HepG2 (cell line): Measurements from ENCODE around the gene NUBP2. TPM values are rescaled to one million over a fixed set of nuclear protein-coding genes. Genes with fewer than 3 reads are reported as not detected.
A peak's percentile ranks its signal among the peaks of the same experiment; 100 is the strongest.

Source experiments
- CENPBD1 ChIP-seq: sonication (generic); formaldehyde crosslinking; IDR thresholded peaks from 2 replicates; pipeline ENCODE4 v1.8.0; 2022; ENCODE audit warnings: missing genetic modification reagents, low read depth, mild to moderate bottlenecking, borderline replicate concordance
- RBM39 ChIP-seq: fragments of 200-400 bp; formaldehyde crosslinking; IDR thresholded peaks from one replicate; pipeline ENCODE4 v1.6.1; 2018; ENCODE audit warnings: antibody characterized with exemption, mild to moderate bottlenecking, low read depth, low read length; ENCODE audit not compliant: poor library complexity, severe bottlenecking
- SRSF1 ChIP-seq: fragments of 200-400 bp; formaldehyde crosslinking; optimal IDR thresholded peaks from 2 replicates; pipeline ENCODE3; 2017; ENCODE audit warnings: mild to moderate bottlenecking, low read depth, low read length, moderate library complexity
- SRSF9 ChIP-seq: fragments of 200-400 bp; formaldehyde crosslinking; IDR thresholded peaks from 2 replicates; pipeline ENCODE4 v1.6.1; 2018; ENCODE audit warnings: borderline replicate concordance, mild to moderate bottlenecking, low read depth, low read length; ENCODE audit not compliant: insufficient read depth, poor library complexity, severe bottlenecking
- ZBTB3 ChIP-seq: sonication (generic); formaldehyde crosslinking; IDR thresholded peaks from 2 replicates; pipeline ENCODE4 v1.4.0; 2020; ENCODE audit warnings: low read depth, mild to moderate bottlenecking, moderate library complexity, missing genetic modification reagents, borderline replicate concordance
- polyA plus RNA-seq, 8 experiments: library from polyadenylated mRNA; depleted of rRNA in 3 of 8; stranded (reverse) in 7 of 8; unstranded in 1 of 8; fragments of >200 nt; fragmentation: Illumina TruSeq in 4 of 8; extraction: Trizol in 4 of 8; gene quantifications; 2 replicates each; pipeline versions ENCODE4 v1.2.1 to v1.2.3, GENCODE V29; 2011 to 2016; ENCODE audit warnings: low read depth in 4 of 8, missing spikeins in 1 of 8, mixed read lengths in 1 of 8; ENCODE audit not compliant: insufficient read depth in 1 of 8
- total RNA-seq, 5 experiments: library from RNA; depleted of rRNA; stranded (reverse); fragments of >200 nt; fragmentation: Illumina TruSeq; extraction: Trizol; gene quantifications; 2 replicates each; pipeline ENCODE4 v1.2.3, GENCODE V29; 2016; ENCODE audit warnings: low read depth in 1 of 5
- TF ChIP-seq, protein P1 (sequence below): sonication (generic); formaldehyde crosslinking; IDR thresholded peaks from 2 replicates; pipeline ENCODE4 v1.8.1; 2022; ENCODE audit warnings: low read depth, mild to moderate bottlenecking, missing genetic modification reagents
- TF ChIP-seq, protein P2 (sequence below): sonication (generic); formaldehyde crosslinking; IDR thresholded peaks from 2 replicates; pipeline ENCODE4 v1.4.0; 2020; ENCODE audit warnings: missing genetic modification reagents
- TF ChIP-seq, protein P3 (sequence below): sonication (generic); formaldehyde crosslinking; IDR thresholded peaks from 2 replicates; pipeline ENCODE4 v1.4.0; 2020; ENCODE audit warnings: low read depth, mild to moderate bottlenecking, missing genetic modification reagents
- TF ChIP-seq, protein P4 (sequence below): sonication (generic); formaldehyde crosslinking; IDR thresholded peaks from 2 replicates; pipeline ENCODE4 v1.5.0; 2020; ENCODE audit warnings: mild to moderate bottlenecking, missing genetic modification reagents, borderline replicate concordance
- TF ChIP-seq, protein P5 (sequence below): sonication (generic); formaldehyde crosslinking; IDR thresholded peaks from 2 replicates; pipeline ENCODE4 v1.8.0; 2022; ENCODE audit warnings: mild to moderate bottlenecking, missing genetic modification reagents
- TF ChIP-seq, protein P6 (sequence below): sonication (generic); formaldehyde crosslinking; IDR thresholded peaks from 2 replicates; pipeline ENCODE4 v1.4.0; 2020; ENCODE audit warnings: missing genetic modification reagents, borderline replicate concordance

Gene NUBP2
- total and polyA plus RNA-seq, 2 of the 13 experiments (the other 11 are each of a cell fraction or from before 2014, with no cell fraction given): 25.7 to 61.5 TPM

DNA sequence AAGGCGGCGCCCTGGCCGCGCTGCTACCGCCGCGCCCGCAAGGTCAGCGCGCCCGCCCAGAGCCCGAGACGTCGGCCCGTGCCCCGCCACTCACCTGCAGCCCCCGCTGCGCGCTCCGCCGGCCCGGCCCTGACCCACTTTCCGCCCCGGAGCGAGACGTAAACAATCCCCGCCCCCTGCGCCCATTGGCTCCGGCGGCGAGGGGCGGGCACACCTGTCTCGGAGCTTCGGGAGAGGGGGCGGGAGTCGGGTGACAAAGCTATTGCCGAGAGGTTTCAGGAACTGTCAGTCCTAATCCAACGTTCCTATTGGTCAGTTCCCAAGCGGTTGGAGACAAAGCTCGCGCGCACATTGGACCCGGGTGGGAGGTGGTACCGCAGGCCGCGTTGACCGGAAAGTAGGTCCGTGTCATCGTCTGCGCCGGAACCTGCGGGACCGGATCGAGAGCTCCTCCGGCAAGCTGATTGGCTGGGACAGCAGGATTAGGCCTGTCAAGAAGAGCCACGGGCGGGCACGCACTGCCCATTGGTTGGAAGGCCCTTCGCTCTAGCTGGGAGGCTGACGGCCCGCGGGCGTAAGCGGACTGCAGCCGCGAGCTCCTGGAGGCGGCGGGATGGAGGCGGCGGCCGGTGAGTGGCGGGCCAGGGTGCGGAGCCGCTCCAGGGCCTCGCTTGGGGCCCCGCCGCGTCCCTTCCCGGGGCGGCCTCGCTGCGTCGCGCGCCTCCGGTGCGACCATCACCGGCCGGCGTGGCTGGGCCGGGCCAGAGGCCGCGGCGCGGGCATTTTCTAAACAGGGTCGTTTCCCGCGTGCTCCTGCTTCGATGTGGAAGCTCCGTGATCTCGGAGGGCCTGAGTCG is at the start of gene NUBP2, which contains the start of gene SPSB3 (continued):
- TF ChIP-seq, protein P1, sequence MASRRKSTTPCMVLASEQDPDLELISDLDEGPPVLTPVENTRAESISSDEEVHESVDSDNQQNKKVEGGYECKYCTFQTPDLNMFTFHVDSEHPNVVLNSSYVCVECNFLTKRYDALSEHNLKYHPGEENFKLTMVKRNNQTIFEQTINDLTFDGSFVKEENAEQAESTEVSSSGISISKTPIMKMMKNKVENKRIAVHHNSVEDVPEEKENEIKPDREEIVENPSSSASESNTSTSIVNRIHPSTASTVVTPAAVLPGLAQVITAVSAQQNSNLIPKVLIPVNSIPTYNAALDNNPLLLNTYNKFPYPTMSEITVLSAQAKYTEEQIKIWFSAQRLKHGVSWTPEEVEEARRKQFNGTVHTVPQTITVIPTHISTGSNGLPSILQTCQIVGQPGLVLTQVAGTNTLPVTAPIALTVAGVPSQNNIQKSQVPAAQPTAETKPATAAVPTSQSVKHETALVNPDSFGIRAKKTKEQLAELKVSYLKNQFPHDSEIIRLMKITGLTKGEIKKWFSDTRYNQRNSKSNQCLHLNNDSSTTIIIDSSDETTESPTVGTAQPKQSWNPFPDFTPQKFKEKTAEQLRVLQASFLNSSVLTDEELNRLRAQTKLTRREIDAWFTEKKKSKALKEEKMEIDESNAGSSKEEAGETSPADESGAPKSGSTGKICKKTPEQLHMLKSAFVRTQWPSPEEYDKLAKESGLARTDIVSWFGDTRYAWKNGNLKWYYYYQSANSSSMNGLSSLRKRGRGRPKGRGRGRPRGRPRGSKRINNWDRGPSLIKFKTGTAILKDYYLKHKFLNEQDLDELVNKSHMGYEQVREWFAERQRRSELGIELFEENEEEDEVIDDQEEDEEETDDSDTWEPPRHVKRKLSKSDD (CRISPR knock-in tag): no peak
- TF ChIP-seq, protein P2, sequence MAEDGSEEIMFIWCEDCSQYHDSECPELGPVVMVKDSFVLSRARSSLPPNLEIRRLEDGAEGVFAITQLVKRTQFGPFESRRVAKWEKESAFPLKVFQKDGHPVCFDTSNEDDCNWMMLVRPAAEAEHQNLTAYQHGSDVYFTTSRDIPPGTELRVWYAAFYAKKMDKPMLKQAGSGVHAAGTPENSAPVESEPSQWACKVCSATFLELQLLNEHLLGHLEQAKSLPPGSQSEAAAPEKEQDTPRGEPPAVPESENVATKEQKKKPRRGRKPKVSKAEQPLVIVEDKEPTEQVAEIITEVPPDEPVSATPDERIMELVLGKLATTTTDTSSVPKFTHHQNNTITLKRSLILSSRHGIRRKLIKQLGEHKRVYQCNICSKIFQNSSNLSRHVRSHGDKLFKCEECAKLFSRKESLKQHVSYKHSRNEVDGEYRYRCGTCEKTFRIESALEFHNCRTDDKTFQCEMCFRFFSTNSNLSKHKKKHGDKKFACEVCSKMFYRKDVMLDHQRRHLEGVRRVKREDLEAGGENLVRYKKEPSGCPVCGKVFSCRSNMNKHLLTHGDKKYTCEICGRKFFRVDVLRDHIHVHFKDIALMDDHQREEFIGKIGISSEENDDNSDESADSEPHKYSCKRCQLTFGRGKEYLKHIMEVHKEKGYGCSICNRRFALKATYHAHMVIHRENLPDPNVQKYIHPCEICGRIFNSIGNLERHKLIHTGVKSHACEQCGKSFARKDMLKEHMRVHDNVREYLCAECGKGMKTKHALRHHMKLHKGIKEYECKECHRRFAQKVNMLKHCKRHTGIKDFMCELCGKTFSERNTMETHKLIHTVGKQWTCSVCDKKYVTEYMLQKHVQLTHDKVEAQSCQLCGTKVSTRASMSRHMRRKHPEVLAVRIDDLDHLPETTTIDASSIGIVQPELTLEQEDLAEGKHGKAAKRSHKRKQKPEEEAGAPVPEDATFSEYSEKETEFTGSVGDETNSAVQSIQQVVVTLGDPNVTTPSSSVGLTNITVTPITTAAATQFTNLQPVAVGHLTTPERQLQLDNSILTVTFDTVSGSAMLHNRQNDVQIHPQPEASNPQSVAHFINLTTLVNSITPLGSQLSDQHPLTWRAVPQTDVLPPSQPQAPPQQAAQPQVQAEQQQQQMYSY: no peak
- TF ChIP-seq SRSF1 (peak; percentile 30), SRSF9 (no peak), ZBTB3 (CRISPR knock-in tag) (no peak), CENPBD1 (no peak), RBM39 (no peak)
- TF ChIP-seq, protein P3, sequence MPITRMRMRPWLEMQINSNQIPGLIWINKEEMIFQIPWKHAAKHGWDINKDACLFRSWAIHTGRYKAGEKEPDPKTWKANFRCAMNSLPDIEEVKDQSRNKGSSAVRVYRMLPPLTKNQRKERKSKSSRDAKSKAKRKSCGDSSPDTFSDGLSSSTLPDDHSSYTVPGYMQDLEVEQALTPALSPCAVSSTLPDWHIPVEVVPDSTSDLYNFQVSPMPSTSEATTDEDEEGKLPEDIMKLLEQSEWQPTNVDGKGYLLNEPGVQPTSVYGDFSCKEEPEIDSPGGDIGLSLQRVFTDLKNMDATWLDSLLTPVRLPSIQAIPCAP (CRISPR knock-in tag): no peak
- TF ChIP-seq, protein P4, sequence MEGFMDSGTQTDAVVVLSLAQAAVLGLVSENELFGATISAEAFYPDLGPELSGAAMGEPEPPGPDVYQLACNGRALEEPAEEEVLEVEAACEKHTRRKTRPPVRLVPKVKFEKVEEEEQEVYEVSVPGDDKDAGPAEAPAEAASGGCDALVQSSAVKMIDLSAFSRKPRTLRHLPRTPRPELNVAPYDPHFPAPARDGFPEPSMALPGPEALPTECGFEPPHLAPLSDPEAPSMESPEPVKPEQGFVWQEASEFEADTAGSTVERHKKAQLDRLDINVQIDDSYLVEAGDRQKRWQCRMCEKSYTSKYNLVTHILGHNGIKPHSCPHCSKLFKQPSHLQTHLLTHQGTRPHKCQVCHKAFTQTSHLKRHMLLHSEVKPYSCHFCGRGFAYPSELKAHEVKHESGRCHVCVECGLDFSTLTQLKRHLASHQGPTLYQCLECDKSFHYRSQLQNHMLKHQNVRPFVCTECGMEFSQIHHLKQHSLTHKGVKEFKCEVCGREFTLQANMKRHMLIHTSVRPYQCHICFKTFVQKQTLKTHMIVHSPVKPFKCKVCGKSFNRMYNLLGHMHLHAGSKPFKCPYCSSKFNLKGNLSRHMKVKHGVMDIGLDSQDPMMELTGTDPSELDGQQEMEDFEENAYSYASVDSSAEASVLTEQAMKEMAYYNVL (CRISPR knock-in tag): no peak
- TF ChIP-seq, protein P5, sequence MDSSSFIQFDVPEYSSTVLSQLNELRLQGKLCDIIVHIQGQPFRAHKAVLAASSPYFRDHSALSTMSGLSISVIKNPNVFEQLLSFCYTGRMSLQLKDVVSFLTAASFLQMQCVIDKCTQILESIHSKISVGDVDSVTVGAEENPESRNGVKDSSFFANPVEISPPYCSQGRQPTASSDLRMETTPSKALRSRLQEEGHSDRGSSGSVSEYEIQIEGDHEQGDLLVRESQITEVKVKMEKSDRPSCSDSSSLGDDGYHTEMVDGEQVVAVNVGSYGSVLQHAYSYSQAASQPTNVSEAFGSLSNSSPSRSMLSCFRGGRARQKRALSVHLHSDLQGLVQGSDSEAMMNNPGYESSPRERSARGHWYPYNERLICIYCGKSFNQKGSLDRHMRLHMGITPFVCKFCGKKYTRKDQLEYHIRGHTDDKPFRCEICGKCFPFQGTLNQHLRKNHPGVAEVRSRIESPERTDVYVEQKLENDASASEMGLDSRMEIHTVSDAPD (CRISPR knock-in tag): no peak
- TF ChIP-seq, protein P6, sequence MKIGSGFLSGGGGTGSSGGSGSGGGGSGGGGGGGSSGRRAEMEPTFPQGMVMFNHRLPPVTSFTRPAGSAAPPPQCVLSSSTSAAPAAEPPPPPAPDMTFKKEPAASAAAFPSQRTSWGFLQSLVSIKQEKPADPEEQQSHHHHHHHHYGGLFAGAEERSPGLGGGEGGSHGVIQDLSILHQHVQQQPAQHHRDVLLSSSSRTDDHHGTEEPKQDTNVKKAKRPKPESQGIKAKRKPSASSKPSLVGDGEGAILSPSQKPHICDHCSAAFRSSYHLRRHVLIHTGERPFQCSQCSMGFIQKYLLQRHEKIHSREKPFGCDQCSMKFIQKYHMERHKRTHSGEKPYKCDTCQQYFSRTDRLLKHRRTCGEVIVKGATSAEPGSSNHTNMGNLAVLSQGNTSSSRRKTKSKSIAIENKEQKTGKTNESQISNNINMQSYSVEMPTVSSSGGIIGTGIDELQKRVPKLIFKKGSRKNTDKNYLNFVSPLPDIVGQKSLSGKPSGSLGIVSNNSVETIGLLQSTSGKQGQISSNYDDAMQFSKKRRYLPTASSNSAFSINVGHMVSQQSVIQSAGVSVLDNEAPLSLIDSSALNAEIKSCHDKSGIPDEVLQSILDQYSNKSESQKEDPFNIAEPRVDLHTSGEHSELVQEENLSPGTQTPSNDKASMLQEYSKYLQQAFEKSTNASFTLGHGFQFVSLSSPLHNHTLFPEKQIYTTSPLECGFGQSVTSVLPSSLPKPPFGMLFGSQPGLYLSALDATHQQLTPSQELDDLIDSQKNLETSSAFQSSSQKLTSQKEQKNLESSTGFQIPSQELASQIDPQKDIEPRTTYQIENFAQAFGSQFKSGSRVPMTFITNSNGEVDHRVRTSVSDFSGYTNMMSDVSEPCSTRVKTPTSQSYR: no peak; the same call in 1 of the 2 replicates
